WTC11 (cell line): Measurements from ENCODE around the gene CEBPB. TPM values are rescaled to one million over a fixed set of nuclear protein-coding genes. Genes with fewer than 3 reads are reported as not detected.
A peak's percentile ranks its signal among the peaks of the same experiment; 100 is the strongest.

Source experiments
- ATAC-seq: fragments of 200-7000 bp; cut with Tn5 transposase; 2 replicates; pipeline ENCODE4 v1.10.0; 2021; ENCODE audit warnings: mild to moderate bottlenecking, moderate library complexity
- CTCF ChIA-PET: fragments of 300-600 bp; sonication (Branson Sonifier 250); formaldehyde crosslinking; loops from one replicate; lab custom pipeline; 2021; ENCODE audit warnings: antibody characterized with exemption; lab: Charles Lee
- POLR2A ChIA-PET: fragments of 350-600 bp; sonication (Branson Sonifier 250); formaldehyde crosslinking; loops from one replicate; lab custom pipeline; 2021; ENCODE audit warnings: antibody characterized with exemption; lab: Charles Lee
- DNase-seq: peaks from one replicate; pipeline ENCODE4 v3.0.0; 2021; ENCODE audit warnings: low spot score
- H3K27ac Mint-ChIP-seq: 2 replicates; pipeline ENCODE4 v1.8.0; 2021; ENCODE audit warnings: mixed read lengths
- H3K27me3 Mint-ChIP-seq: 2 replicates; pipeline ENCODE4 v1.8.0; 2021; ENCODE audit warnings: low read depth, mild to moderate bottlenecking, moderate library complexity, mixed read lengths
- H3K36me3 Mint-ChIP-seq: 2 replicates; pipeline ENCODE4 v1.8.0; 2021; ENCODE audit warnings: mixed read lengths
- H3K4me1 Mint-ChIP-seq: 2 replicates; pipeline ENCODE4 v1.8.0; 2022; ENCODE audit warnings: mixed read lengths
- H3K4me3 Mint-ChIP-seq: 2 replicates; pipeline ENCODE4 v1.8.0; 2021; ENCODE audit warnings: mild to moderate bottlenecking, moderate library complexity, mixed read lengths
- H3K9me3 Mint-ChIP-seq: 2 replicates; pipeline ENCODE4 v1.8.0; 2021; ENCODE audit warnings: mixed read lengths
- ARID4B ChIP-seq: sonication (generic); formaldehyde crosslinking; IDR thresholded peaks from 2 replicates; pipeline ENCODE4 v1.8.0; 2023; ENCODE audit warnings: missing genetic modification reagents, mild to moderate bottlenecking, borderline replicate concordance
- ATF2 ChIP-seq: sonication (generic); formaldehyde crosslinking; IDR thresholded peaks from 2 replicates; pipeline ENCODE4 v1.8.1; 2022; ENCODE audit warnings: low read depth, missing genetic modification reagents, borderline replicate concordance
- E2F1 ChIP-seq: sonication (generic); formaldehyde crosslinking; IDR thresholded peaks from 2 replicates; pipeline ENCODE4 v1.8.0; 2022; ENCODE audit warnings: mild to moderate bottlenecking, missing genetic modification reagents
- ELF4 ChIP-seq: sonication (generic); formaldehyde crosslinking; IDR thresholded peaks from 2 replicates; pipeline ENCODE4 v1.8.1; 2022; ENCODE audit warnings: low read depth, mild to moderate bottlenecking, moderate library complexity, missing genetic modification reagents
- FOXJ3 ChIP-seq: sonication (generic); formaldehyde crosslinking; IDR thresholded peaks from 2 replicates; pipeline ENCODE4 v1.9.0; 2021; ENCODE audit warnings: missing genetic modification reagents, mild to moderate bottlenecking, borderline replicate concordance
- HMGXB4 ChIP-seq: sonication (generic); formaldehyde crosslinking; IDR thresholded peaks from 2 replicates; pipeline ENCODE4 v1.8.1; 2023; ENCODE audit warnings: mild to moderate bottlenecking, moderate library complexity, missing genetic modification reagents
- MYBL2 ChIP-seq: sonication (generic); formaldehyde crosslinking; IDR thresholded peaks from 2 replicates; pipeline ENCODE4 v1.8.1; 2023; ENCODE audit warnings: mild to moderate bottlenecking, moderate library complexity, missing genetic modification reagents
- NFYB ChIP-seq: sonication (generic); formaldehyde crosslinking; conservative IDR thresholded peaks from 2 replicates; pipeline ENCODE4 v1.8.0; 2022; ENCODE audit warnings: low read depth, missing genetic modification reagents
- ZNF317 ChIP-seq: sonication (generic); formaldehyde crosslinking; IDR thresholded peaks from 2 replicates; pipeline ENCODE4 v1.8.1; 2023; ENCODE audit warnings: low read depth, mild to moderate bottlenecking, moderate library complexity, missing genetic modification reagents, borderline replicate concordance
- ZNF396 ChIP-seq: fragments of 250-450 bp; sonication (Bioruptor Pico); IDR thresholded peaks from 2 replicates; pipeline ENCODE4 v1.8.0; 2021; ENCODE audit warnings: mild to moderate bottlenecking, moderate library complexity, borderline replicate concordance
- ZNF512 ChIP-seq: sonication (generic); formaldehyde crosslinking; IDR thresholded peaks from 2 replicates; pipeline ENCODE4 v1.8.1; 2022; ENCODE audit warnings: missing genetic modification reagents, borderline replicate concordance
- total RNA-seq: library from RNA; stranded (reverse); gene quantifications from 3 replicates; pipeline ENCODE4 v1.2.3, GENCODE V29; 2021

The CEBPB gene
- total RNA-seq, 1 experiment from 2014 or later: 29.1 TPM

- TF ChIP-seq FOXJ3 (no peak), MYBL2 (CRISPR knock-in tag) (no peak), NFYB (CRISPR knock-in tag) (no peak)
Measured at GRCh38 chr20:50211091-50211490, 20.5 kb downstream of the CEBPB start (continued).

GRCh38 chr20:50213531-50214106, 23.0 kb downstream of the CEBPB start:
- ATAC-seq: peak; percentile 51
- H3K27ac Mint-ChIP-seq: no peak overlapping the region
- peaks cover 2% of the 10 kb centered on the region; the same call in 1 of the 2 replicates for H3K27me3 Mint-ChIP-seq
- CTCF ChIA-PET: interaction anchor here (0.6 to 1.3 kb wide), 3 partner anchors 22 to 1194 kb away, joined by 3 to 5 read pairs (median 3); no protein-coding TSS in a partner anchor
- H3K4me3 Mint-ChIP-seq: no peak overlapping the region
- TF ChIP-seq E2F1 (CRISPR knock-in tag) (no peak), ZNF396 (CRISPR knock-in tag) (no peak), ARID4B (CRISPR knock-in tag) (no peak), ELF4 (CRISPR knock-in tag) (no peak), ZNF317 (CRISPR knock-in tag) (no peak), ATF2 (CRISPR knock-in tag) (no peak), HMGXB4 (CRISPR knock-in tag) (no peak), ZNF512 (CRISPR knock-in tag) (no peak)
- TF ChIP-seq, all 79 proteins: peak for 0
- peaks cover 11% of the 10 kb centered on the region for H3K4me1 Mint-ChIP-seq
- no peaks in the 10 kb centered on the region for H3K36me3 Mint-ChIP-seq
- no peak for DNase-seq
- POLR2A ChIA-PET: no interaction called here
- H3K9me3 Mint-ChIP-seq: no peaks in the 10 kb centered on the region
